Activated T-cell treated with anti-CD3 and anti-CD28 coated beads, Interleukin-2, amount 50 U/mL, for 48 hours (primary cell): ENCODE results near the gene MPZL1.
"Not testable (repeated sequence)": the region's sequence is repeated elsewhere in the genome, so short reads cannot be mapped to it uniquely, and the experiment has no call there.

ENCODE experiments used
- DNase-seq, 2 experiments: peaks; one replicate each; pipeline ENCODE4 v3.0.0-alpha.2; 2020

The MPZL1 gene

DNA sequence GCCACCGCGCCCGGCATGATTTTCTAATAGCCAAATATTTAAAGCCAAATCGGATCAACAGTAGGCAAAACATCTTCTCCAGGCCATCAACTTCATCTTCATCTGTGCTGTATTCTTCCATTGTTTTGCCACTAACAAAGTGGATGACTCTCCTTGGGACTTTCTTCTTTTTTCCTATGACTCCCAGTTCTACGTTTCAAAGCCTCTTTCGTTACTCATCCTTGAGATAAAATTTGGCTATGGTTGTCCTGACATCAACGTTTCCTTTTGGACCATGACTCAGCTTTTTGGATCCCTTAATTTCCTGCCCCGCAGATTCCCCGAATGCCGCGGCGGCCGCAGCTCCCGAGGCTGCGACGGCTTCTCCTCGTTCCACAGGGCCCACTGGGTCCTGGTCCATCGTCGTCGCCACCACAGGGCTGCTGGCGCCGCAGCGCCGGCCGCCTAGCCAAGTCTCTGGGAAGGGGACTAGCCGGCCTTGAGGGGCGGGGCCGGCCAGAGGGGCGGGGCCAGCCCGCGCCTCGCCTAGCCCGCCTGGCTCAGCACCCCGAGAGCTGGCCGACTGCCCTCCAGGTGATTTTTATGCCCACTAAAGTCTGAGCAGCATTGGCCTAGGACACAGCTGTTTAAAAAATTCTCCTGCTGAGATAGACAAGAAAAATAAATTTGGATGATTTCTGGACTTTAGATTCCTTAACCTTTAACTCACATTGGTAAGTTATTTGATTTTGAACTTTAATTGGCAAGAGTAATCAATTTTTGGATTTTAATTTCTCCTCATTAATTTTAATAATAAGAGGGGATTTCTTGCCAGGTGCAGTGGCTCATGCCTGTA lies 98.3 kb downstream of the MPZL1 start:
- DNase-seq = peak; percentile 46 to 64

DNA sequence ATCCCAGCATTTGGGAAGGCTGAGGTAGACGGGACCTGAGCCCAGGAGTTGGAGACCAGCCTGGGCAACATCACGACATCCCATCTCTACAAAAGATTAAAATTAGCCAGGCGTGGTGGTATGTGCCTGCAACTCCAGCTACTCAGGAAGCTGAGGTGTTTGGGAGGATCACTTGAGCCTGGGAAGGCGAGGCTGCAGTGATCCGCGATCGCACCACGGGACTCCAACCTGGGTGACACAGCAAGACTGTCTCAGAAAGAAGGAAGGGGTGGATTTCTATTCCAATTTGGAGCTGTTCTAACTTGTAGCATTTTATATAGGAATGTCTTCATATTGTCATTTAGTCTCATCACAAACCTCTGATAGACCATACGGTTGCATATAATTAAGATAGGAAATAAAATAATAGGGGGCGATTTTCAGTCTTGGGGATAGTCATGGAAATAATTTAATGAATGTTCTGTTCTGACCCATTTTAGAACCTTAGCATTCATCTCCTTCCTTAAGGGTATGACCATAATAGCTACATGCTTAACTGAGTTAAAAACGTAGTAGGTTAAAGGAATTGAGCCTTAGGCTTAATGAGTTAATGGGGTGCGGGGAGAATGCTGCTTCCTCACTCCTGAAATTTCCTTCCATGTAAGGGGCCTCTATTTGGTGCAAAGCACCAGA lies 99.0 kb downstream of the MPZL1 start:
- DNase-seq = no peak

DNA sequence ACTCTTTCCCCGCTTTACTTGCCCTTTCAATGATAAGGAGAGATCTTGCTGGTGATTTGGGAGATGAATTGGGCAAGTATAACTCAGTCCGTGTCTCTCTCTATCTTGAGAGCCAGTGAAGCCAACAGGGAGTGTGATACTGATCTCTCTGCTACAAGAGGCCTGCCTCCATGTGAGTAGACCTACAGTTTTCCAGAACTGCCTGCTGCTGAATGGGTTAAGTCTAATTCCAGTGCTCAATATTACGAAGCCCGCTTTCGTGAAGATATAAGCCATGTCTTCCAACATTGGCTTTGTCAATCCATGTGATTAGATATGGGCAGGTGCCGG lies 99.5 kb downstream of the MPZL1 start:
- no peak for DNase-seq

DNA sequence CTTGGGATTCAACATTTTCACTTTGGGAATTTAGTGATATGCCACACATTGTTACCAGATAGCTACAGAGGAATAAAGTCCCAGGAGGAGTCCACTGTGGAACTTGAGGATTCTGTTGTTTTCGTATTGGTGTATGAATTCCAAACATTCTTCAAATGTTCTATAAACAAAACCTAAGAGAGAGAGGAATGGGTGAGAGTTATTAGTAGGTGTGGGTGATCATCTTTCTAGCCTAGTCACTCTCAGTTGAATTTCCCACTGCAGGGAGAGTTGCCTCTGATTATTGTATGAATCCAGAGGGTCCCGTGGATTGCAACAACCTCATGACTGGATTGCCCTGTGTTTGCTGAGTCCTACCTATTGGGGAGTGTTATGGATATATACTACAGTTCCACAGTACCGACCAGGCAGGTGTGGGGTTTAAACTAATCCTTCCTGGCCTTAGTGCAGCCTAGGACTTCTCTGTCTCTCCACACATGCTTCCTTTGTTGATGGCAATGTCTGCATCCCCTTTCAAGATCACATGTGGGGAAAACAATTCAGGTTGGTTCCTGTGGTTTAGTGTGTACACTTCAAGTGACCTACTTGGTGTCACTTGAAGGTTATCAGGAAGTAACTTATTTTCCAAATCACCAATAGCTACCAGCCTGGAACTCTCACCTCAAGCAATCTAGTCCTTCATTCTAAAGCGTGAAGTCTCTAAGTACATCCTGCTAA lies 100.3 kb downstream of the MPZL1 start:
- DNase-seq = no peak

DNA sequence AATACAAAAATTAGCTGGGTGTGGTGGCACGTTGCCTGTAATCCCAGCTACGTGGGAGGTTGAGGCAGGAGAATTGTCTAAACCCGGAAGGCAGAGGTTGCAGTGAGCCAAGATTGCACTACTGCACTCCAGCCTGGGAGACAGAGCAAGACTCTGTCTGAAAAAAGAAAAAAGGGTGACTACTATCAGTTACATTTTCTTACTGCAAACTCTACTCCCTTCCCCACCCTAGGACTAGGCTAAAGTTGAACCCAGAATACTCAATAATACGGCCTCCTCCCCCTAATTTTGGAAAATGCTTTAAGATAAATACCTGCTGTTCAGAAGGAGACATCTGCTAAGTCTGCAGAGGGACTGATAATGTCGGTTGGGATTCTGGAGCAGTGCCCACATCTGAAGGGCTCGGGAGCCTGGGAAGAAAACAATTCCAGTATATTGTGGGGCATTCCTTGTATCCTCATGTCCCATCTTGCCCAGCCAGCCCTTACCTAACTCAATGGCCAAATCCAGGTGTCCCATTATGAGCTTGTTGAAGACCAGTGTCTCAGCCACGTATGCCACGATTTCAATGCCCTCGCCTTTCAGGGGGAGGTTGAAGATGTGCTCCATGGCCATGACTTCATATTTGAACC lies 102.5 kb downstream of the MPZL1 start:
- DNase-seq = no peak

DNA sequence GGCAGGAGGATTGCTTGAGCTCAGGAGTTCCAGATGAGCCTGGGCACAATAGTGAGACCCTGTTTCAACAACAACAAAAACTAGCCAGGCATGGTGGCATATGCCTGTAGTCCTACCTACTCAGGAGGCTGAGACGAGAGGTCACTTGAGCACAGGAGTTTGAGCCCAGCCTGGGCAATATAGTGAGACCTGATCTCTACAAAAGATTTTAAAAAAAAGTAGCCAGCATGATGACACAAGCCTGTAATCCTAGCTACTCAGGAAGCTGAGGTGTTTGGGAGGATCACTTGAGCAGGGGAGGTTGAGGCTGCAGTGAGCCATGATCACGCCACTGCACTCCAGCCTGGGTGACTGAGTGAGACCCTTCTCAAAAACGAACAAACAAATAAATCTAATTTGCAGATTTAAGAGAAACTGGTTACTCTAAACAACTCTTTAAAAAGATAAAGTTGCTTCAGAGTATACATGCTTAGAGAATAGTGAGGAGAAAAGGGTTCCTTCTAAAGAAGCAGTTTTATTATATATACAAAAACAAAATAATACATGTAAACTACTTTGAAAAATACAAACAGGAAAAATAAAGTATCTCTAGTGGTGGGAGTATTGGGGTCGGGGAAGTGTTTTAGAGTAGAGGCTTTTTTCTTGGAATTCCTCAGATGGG lies 103.8 kb downstream of the MPZL1 start:
- no peak for DNase-seq

DNA sequence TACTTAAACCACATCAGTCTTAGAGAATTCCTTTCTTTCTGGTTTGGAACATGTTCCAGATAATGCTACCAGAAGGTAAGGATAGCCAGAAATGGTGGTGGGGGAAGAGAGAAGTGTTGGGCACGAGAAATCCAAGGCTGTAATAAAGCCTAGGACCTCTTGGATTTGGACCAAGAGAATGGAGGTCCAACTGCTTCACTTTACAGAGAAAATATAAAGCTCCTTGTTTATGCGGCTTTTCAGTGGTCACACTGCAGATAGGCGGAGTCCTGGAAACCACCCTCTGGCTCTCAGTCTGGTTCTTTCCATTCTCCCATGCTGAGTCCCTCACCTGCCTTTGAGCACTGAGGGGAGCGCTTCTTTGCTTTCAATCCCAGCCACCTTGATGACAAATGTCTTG lies 104.3 kb downstream of the MPZL1 start:
- DNase-seq = no peak

DNA sequence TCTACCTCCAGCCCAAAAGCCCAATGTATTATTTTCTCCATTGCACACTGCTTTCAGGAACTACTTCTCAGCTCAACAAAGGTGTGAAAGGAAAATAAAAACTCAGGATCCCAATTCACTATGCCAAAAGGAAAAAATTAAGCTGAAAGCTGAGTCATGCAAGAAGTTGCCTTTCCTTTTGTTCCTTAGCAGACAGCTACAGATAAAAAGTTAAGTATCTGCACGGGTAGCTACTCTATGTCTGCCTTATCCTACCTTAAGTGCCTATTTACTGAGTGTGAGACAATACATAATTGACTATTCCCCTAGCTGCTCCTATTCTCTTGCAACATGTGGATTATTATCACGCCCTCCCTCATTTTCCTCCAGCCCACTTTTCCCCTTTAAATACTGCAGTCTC lies 108.1 kb downstream of the MPZL1 start:
- no peak for DNase-seq

DNA sequence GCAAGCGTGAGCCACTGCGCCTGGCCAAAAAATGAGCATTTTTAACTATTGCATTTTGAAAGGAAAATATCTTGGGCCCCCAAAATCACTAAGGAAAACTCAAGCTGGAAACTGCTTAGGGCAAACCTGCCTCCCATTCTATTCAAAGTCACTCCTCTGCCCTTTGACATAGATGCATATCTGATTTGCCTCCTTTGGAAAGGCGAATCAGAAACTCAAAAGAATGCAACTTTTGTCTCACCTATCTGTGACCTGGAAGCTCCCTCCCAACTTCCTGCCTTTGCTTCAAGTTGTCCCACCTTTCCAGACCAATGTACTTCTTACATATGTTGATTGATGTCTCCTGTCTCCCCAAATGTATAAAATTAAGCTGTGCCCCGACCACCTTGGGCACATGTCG lies 108.9 kb downstream of the MPZL1 start:
- DNase-seq = not testable (repeated sequence)

DNA sequence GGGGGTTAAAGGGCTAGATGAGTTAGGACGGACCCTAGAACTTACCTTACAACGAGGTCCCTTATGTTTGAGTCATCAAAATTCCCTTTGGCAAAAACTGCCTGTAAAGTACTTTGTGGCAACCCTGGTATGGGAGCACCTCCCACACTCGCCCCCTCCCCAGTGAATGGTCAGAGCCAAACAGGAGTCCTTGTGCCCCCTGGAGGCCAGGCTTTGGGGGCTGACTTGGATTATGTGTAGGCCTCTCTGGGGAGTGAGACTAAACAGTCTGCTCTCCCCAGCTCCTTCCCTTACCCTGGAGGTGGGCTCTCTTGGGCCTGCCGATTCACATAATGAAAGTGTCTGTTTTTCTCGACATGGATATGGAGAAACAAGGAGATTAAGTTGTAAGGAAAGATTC lies 110.9 kb downstream of the MPZL1 start:
- no peak for DNase-seq

DNA sequence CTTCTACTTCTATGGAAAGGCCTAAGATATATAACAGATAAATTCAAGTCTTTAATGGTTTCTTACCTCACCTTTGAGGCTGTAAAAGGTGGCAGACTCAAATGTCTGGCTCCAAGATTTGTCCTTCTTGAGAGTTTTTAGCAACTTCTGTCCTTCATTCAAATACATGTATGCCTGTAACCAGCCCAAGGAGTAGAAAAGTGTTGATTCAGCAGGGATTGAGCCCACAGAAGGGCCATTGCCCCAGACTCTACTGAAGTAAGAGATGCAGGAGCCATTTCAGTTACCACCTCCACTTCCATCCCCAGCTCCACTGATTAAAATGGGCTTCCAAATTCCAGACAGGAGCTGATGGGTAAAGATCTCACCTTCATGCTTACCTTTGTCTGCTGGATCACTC lies 112.1 kb downstream of the MPZL1 start:
- DNase-seq = no peak

DNA sequence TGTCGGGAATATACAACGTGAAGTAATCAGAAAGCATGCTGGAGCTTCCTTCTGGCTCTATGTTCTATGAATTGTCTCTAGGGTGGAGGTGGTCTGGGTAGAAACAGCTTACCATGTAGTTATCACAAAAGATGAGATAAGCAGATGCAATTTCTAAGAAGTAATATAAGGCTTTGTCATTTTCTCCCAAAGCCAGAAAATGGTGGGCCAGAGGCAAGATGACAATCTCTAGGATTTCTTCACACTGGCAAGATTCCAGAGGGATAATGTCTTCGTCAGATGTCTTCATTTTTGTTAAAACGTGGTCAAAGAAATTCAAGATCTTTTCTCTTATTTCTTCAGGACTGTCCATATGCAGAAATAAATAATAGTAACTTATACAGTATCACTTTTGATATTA lies 114.4 kb downstream of the MPZL1 start:
- no peak for DNase-seq

DNA sequence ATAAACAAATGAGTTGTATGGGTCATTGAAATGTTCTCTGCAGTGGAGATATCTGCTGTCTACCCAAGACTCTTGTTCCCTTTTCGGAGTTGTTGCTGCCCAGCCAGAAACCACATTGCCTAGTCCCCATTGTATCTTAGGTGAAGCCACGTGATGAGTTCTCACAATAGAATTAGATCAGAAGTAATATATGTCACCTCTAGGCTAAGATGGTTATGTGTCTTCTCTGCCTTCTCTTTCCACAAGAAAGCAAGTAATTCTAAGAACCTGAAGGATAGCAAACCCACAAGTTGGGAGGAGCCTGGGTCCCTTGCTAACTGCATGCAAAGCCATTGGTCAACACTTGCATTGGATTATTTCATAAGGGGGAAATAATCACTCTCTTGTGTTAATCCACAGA lies 115.5 kb downstream of the MPZL1 start:
- DNase-seq = no peak

DNA sequence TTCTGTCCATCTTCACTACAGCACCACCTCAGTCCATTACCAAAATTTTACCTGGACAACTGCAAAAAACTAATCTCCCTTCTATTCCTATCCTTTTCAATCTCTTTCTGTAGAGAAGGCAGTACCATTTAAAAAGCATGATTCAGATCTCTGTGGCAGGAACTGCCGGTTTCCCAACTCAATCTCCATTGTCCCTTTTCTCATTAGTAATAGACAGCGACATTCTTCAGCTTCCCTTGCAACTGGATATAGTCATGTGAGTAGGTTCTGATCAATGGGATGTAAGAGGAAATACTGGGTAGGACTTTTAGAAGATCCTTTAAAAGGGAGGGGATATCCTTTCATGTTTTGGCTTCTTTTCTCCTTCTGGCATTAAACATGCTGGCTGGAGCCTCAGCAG lies 117.2 kb downstream of the MPZL1 start:
- DNase-seq = no peak
